GM08714 (cell line): ENCODE measurements around the gene DSCAML1.

Experiments
- H3K4me3 ChIP-seq: fragments of 200-500 bp; sonication (Bioruptor generic); 2 replicates; pipeline ENCODE4 v1.5.1; 2014; ENCODE audit warnings: mild to moderate bottlenecking, low read length, inconsistent platforms
- ZNF274 ChIP-seq: IDR thresholded peaks from 2 replicates; pipeline ENCODE4 v1.6.1; 2012; ENCODE audit warnings: mild to moderate bottlenecking, low read depth, low read length

Gene DSCAML1

DNA sequence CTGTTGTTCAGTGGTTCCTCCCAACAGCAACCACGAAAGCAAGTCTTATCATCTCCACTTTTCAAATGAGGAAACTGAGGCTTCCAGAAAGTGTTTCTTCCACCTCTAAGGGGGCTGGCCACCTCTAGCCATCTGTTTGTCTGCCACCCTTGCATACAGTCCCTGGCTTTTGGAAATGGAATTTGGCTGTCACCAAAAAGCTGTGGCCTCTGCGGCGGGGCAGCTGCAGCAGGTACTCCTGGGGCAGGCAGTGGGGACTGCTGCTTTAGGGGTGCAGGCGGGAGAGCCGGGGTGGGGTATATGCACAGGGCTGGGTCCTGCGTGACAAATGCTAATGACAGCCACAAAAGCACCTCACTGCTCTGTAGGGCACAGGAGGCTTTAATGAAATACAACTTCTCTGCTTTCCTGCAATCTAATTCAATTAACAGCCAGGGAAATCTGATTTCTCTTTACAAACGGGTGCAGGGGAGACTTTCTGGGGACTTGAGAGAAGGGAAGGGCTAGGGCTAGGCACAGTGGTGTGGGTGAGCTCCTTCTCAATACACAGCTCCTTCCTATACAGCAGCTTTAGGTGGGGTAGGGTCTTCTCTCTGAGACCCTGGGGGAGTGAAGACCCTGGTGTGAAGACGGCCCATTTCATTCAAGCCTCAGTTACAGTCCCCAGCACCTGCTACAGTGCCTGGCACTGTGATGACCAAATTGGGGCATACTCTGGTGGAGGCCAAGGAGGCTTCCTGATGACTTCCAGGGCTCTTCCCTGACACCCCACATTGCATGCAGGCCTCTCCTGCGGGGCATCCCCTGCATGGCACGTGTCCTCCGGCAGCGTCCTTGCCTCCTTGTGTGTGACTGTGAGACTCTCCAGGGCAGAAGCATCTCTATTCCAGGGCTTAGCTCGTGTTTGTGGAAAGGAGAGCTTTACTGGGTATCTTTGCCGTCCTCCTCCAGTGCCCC lies 307.7 kb downstream of the DSCAML1 start:
- H3K4me3 ChIP-seq = no peak overlapping the region
- no peak for TF ChIP-seq ZNF274

DNA sequence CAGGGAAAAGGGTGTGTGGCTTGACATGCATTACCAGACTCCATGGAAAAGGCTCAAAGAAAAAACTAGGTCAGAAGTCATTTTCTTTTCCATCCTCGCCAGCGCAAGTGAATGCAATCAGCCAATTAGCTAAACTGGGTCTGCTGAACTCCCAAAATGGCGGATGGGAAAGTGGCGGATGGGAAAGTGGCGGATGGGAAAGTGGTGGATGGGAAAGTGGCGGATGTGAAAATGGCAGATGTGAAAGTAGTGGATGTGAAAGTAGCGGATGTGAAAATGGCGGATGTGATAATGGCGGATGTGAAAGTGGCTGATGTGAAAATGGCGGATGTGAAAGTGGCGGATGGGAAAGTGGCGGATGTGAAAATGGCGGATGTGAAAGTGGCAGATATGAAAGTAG lies 311.0 kb downstream of the DSCAML1 start:
- H3K4me3 ChIP-seq = no peak overlapping the region
- no peak for TF ChIP-seq ZNF274

DNA sequence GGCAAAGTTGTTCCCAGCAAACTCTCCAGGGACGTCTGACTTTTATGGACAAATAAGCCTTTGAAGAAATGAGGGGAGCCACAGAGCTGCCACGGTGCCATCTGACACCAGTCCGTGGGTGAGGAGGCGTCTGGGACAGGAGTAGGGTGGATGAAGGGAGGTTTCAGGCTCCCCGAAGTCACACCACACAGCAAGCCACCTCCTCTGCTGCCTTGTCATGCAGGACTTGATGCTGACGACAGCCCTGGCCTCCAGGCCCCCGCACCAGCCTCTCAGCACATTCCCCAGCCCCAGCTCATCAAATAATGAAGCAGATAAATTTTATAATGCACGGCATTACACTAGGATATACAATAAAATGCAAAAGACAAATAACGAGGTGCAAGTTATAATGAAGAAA lies 312.9 kb downstream of the DSCAML1 start:
- TF ChIP-seq ZNF274 = no peak
- H3K4me3 ChIP-seq = no peak overlapping the region

DNA sequence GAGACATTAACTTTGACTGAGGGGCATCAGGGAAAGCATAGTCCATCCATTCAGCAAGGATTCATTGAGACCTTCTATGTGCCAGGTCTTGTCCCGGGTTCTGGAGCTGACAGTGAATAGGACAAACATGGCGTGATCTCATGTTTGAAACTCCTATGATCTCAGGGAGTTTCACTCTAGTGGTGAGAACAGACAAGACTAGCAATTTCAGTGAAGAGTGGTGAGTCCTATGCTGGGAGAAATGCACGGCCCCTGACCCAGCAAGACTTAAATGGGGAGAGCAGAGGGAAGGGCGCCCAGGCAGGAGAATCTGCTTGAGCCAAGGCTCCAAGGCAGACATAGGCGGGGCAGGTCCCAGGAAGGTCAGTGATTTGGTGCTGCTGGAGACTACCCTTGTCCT lies 313.6 kb downstream of the DSCAML1 start:
- H3K4me3 ChIP-seq = no peak overlapping the region

DNA sequence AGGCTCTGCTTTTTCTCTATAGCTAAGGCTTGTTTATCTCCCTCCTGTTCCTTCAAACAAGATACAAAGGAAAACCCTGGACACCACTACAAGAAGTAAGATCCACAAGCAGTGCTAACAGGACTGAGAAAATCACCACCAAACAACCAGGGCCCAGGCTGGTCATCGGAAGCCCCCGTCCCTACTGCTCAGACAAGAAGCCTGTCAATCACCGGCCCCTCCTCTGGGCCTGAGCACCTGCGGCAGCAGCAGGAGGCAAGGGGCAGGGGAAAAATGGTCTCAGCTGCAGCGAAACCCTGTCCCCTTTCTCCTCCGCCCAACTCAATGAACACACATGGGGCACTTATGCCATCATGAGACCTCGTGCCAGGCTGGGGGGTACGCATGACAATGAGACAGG lies 314.1 kb downstream of the DSCAML1 start:
- no peak for TF ChIP-seq ZNF274
- no peak overlapping the region for H3K4me3 ChIP-seq

More for the DNA sequence above, 313.6 kb downstream of the DSCAML1 start:
- TF ChIP-seq ZNF274 = no peak

DNA sequence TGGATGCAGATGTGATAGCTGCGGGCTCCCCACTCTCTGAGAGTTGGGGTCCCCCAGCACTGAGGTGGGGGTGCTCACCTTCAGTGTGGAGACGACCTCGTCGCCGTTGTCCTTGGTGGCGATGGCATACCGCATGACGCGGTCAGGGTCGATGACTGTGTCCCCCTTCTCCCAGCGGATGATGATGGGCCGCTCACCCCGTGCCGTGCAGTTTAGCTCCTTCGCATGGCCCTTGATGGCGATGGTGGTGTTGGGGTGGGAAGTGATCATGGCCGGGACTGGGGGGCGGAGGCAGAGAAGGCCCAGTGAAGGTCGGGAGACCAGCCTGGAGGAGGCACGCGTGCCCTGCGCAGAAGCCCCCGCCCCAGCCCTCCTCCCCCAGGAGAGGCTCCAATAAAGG lies 315.1 kb downstream of the DSCAML1 start:
- no peak overlapping the region for H3K4me3 ChIP-seq
- no peak for TF ChIP-seq ZNF274

DNA sequence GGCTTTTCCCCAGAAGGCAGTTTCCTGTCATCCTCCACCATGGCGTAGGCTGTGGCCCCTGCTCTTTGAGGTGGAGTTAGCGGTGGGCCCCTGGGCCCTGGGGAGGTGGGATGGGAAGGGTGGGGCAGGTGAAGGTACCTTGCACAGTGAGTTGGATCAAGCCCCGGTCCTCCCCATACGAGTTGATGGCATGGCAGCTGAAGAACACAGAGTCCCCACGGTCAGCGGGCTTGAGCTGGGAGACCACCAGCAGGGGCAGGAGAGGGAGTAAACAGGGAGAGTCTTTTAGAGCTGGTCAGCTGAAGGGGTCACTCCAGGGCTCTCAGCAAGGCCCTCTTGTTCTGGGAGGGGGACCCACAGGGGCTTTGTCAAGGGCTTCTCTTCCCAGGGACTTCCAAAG lies 316.0 kb downstream of the DSCAML1 start:
- TF ChIP-seq ZNF274 = no peak
- H3K4me3 ChIP-seq = no peak overlapping the region

DNA sequence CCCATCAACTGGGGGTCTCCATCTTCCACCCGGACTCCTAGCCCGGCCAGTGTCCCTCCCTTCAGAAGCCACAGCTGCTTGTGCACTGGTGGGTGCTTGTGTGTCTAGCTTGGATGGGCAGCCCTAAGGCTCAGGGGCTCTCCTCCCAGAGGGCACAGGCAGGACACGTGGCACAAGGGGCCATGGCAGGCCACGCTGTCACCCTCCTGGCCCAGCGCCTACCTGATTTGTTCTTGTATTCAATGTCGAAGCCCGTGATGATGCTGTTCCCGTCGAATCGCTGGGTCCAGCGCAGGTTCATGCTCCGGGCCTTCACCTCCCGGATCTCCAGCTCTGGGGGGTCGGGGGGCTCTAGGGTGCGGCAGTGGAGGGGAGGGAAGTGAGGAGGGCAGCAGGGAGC lies 316.8 kb downstream of the DSCAML1 start:
- no peak for TF ChIP-seq ZNF274
- no peak overlapping the region for H3K4me3 ChIP-seq

DNA sequence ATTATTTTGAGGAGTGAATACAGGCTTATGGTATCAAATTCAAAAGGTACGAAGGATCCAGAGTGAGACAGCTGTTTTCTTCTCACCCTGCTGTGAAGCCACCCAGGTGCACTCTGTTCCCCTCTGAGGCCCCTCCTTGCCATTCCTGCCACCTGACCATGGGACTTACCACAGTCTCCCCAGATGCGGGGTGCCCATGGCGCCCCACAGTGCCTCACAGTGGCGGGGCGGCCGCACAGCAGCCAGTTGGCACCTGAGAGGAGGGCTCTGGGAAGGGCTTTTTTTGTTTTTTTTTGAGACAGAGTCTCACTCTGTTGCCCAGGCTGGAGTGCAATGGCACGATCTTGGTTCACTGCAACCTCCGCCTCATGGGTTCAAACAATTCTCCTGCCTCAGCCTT lies 317.6 kb downstream of the DSCAML1 start:
- no peak for TF ChIP-seq ZNF274
- H3K4me3 ChIP-seq = no peak overlapping the region

DNA sequence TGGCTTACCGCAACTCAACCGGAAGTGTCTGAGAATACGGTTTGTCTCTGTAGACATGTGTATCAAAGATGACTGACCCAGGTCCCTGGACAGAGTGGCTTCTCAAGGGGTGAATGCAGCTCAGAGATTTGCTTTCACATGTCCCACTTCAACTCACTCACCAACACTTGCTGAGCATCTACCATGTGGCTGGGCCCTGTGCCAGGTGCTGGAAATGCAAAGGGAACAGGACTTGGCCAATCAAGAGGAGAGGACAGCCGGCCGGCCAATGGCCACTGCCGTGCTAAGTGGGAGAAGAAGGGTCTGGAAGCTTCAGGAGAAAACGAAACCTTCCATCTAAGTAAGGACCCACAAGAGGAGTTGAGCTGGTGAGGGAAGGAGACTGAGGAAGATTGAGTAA lies 318.1 kb downstream of the DSCAML1 start:
- no peak for TF ChIP-seq ZNF274
- no peak overlapping the region for H3K4me3 ChIP-seq

DNA sequence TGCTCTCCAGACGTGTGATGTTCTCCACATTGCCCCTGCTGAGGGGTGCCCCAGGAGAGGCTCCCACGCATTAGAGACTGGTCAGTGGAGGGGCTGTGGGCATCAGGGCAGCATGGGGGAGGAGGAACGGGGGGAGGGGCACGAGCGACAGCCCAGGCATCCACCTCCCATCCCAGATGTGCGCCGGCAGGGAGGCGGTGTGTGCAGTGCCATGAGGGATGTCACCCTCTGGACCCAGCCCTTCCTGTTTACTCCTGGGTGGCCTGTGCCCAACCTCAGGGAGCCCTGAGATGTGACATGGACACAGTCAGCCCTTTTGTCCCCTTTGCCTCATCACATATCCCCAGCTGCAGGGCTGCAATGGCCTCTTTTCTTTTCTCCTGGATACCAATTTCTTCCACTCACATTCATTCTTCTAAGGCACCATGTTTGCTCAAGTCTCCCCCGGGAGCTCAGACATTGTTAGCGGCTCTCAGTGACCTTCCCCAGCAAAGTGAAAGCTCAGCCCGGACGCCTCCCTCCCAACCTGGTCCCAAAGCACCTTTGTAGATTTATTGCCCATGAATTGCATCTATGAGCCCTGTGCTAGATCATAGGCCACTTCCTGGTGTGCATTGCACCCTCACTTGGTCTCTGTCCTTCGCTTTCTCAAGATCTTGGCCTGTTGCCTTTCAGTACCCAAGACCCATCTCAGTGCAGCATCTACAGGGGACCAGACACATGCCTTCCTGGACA lies 318.7 kb downstream of the DSCAML1 start:
- no peak overlapping the region for H3K4me3 ChIP-seq
- no peak for TF ChIP-seq ZNF274

DNA sequence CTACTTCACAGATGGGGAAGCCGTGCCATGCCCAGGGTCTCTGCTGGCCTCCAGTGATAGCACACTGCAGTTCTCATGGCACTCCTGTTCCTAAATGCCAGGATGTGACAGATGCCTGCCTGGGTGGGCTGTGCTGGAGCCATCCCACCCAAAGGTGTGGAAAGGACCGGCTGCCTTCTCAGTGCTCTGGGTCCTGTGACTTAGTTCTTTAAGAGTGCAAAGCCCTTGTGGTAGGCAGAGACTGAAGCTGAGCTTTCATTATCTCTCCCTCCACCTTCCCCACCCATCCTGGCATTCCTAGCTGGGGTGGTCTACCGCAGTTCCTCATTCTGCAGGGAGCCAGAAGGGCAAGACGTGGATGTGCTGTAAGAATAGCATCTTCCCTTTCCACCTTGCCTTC lies 319.3 kb downstream of the DSCAML1 start:
- no peak for TF ChIP-seq ZNF274
- H3K4me3 ChIP-seq = no peak overlapping the region

DNA sequence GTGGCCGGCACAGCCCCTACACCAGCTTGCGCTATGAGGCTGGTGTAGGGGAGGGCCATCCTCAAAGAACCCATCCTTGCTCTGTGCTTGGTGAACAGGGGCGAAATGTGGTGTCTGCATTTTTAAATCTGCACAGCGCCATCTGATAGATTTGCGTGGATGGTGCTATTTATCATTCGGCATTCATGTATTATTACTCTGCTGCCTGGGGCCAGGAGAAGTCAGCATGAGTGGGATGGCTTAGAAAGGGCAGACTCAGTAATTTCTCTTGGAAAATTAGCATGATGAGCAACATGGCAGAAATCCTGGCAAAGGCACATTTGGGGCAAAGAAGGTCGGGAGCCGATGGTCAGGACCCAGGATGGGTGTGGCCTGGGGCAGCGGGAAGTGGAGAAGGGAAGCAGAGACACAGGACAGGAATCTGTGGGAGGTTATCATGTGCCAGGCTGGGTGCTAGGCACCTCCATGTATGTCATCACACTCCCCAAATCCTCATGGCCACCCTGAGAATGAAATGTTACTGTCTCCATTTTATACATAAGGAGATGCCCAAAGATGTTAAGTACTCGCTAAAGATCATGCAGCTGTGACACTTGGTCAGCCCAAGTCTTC lies 320.4 kb downstream of the DSCAML1 start:
- no peak overlapping the region for H3K4me3 ChIP-seq
- TF ChIP-seq ZNF274 = no peak

DNA sequence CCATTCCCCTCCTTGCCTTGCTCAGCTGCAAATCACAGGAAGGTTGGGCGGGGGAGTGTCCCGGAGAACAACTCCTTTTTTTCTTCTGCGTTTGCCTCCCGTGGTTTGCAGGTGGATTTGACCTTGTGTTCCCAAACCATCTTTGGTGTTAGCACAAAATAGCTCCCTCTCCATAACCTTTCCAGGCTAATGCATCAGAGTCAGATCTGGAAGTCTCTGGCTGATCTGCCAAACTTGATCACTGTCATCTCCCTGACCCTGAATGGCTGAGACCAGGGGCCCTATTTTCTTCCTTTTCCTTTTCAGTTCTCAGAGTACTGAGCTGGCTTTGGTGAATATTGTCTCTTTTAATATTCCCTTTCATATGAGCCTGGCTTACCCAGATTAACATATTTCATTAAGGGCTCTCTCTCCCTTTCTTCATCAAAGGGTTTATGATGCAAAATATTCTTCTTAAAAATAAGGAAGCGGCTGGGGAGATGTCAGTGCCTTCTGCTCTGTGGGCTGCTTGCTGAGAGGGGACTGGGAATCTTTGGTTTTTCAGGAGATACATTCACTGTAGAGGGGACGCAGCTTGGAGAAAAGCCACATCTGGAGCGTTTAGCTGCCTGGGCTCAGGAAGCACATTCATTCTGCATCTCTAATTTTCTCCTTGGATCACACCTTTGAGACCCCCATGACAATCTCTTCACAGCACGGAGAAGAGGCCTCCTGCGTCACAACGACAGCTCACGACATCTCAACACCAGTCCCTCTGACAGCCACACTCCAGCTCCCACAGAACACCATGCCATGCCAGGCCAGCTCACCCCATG lies 321.1 kb downstream of the DSCAML1 start:
- no peak for TF ChIP-seq ZNF274
- no peak overlapping the region for H3K4me3 ChIP-seq
